Heart left ventricle (tissue), 13 donors: ENCODE results near the gene CACNA2D3.

Experiments
- POLR2A ChIP-seq, 2 donors: fragments of 450-650 bp; IDR thresholded peaks; one replicate each; pipeline ENCODE4 v1.6.1; 2017; ENCODE audit warnings: antibody characterized with exemption in 2 of 2, mild to moderate bottlenecking in 2 of 2, moderate library complexity in 2 of 2
- TF ChIP-seq, protein P1 (sequence below), 12 donors: fragments of 200-600 bp; sonication (generic) in 4 of 12; IDR thresholded peaks; one replicate each; pipeline versions ENCODE4 v1.5.0 to v1.8.0; 2018 to 2022; ENCODE audit warnings: antibody characterized with exemption in 12 of 12, mild to moderate bottlenecking in 5 of 12
- donor health status: ischemic (EF 13 %, LVEDD 7.1; RV severe dilation, severe dysfunction).
- donor health status: DM: no; HTN: yes; CAD: no.
- donor health status: DM: no; HTN: no; CAD: no.
- donor health status: ischemic (EF 25% LVEDD 6.9; RV normal size, moderate dysfunction).
- donor health status: ischemic (EF 25% LVEDD 5.7; RV mildly dilated, moderate dysfunction).
- donor health status: ischemic (EF 35%, LVEDD 5.7; RV mildly dilated, moderate dysfunction).
- donor health status: nonischemic (EF 11% LVEDD 7.7; RV severe dilation, severe dysfunction).
- donor health status: DM: yes; HTN: yes; CAD: no.
- donor health status: PGD.
- donor health status: ischemic (EF 29% LVEDD 5.4; RV normal size, mild dysfunction).
- donor health status: nonischemic (EF 23%, LVEDD 6.1; RV moderate dilation, normal function).

DNA sequence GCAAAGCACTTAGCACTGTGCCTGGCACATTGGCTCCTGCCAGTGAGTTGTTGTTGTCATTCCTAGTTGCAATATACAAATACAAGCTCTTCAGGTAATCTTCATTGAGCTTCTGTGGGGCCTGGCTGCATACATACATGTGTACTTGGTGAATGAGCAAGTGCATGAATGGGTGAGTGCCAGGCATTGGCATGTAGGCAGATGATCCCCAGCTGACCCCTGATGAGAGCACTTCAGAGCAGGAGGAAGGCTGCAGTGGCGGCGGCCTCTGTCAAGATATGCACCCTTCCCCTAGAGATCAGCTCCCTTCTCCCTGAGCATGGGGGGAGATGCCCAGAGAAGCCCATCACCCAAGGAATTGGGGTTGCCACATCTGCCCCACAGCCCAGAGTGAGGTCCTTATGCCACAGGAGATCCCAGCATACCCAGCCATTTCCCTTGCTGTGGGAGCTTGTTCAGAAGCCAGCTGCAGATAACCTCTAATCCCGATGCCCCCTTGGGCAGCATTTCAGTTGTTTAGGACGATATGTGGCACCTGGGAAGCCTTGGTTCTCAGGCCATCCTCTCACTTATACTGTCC, 8.8 kb downstream of the CACNA2D3 start:
- TF ChIP-seq, protein P1, sequence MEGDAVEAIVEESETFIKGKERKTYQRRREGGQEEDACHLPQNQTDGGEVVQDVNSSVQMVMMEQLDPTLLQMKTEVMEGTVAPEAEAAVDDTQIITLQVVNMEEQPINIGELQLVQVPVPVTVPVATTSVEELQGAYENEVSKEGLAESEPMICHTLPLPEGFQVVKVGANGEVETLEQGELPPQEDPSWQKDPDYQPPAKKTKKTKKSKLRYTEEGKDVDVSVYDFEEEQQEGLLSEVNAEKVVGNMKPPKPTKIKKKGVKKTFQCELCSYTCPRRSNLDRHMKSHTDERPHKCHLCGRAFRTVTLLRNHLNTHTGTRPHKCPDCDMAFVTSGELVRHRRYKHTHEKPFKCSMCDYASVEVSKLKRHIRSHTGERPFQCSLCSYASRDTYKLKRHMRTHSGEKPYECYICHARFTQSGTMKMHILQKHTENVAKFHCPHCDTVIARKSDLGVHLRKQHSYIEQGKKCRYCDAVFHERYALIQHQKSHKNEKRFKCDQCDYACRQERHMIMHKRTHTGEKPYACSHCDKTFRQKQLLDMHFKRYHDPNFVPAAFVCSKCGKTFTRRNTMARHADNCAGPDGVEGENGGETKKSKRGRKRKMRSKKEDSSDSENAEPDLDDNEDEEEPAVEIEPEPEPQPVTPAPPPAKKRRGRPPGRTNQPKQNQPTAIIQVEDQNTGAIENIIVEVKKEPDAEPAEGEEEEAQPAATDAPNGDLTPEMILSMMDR (IDR thresholded peaks at IDR 0.05) = no peak
- TF ChIP-seq POLR2A (IDR thresholded peaks at IDR 0.05) = no peak
